Fibroblast of lung (primary cell): ENCODE results near the gene MFN2. TPM values are rescaled to one million over a fixed set of nuclear protein-coding genes. Genes with fewer than 3 reads are reported as not detected.

Source experiments
- DNase-seq, 2 donors: peaks; one replicate each; pipeline versions ENCODE4 v3.0.0 to v3.0.0-alpha.2; 2010; ENCODE audit warnings: low read depth in 2 of 2
- H2AFZ ChIP-seq: 2 replicates; pipeline ENCODE4 v1.5.1; 2012; ENCODE audit warnings: low read length, control low read depth, inconsistent platforms
- H3K27ac ChIP-seq: 2 replicates; pipeline ENCODE4 v1.5.1; 2011; ENCODE audit warnings: low read length, control low read depth; ENCODE audit not compliant: insufficient read depth
- H3K27me3 ChIP-seq: 2 replicates; pipeline ENCODE4 v1.5.1; 2011; ENCODE audit warnings: mild to moderate bottlenecking, low read length; ENCODE audit not compliant: control insufficient read depth, insufficient read depth
- H3K36me3 ChIP-seq: 2 replicates; pipeline ENCODE4 v1.5.1; 2011; ENCODE audit warnings: low read length; ENCODE audit not compliant: control insufficient read depth, insufficient read depth
- H3K4me1 ChIP-seq: 2 replicates; pipeline ENCODE4 v1.5.1; 2011; ENCODE audit warnings: low read length; ENCODE audit not compliant: control insufficient read depth, insufficient read depth; ENCODE audit errors: extremely low read depth
- H3K4me2 ChIP-seq: 2 replicates; pipeline ENCODE4 v1.5.1; 2011; ENCODE audit warnings: low read length, control low read depth; ENCODE audit not compliant: insufficient read depth; ENCODE audit errors: extremely low read depth
- H3K4me3 ChIP-seq, 4 experiments: fragments of 200-600 bp in 1 of 4; sonication (generic) in 1 of 4; replicated peaks in 1 of 4; 2 replicates each; pipeline ENCODE4 v1.5.1; 2011 to 2016; ENCODE audit warnings: low read length in 4 of 4, low read depth in 3 of 4, mild to moderate bottlenecking in 3 of 4, control low read depth in 2 of 4, inconsistent platforms in 1 of 4, mixed read lengths in 1 of 4; ENCODE audit not compliant: insufficient read depth in 1 of 4; ENCODE audit errors: control extremely low read depth in 1 of 4
- H3K79me2 ChIP-seq: 2 replicates; pipeline ENCODE4 v1.5.1; 2012; ENCODE audit warnings: mild to moderate bottlenecking, low read length, inconsistent platforms; ENCODE audit not compliant: control insufficient read depth, insufficient read depth
- H3K9ac ChIP-seq: 2 replicates; pipeline ENCODE4 v1.5.1; 2011; ENCODE audit warnings: mild to moderate bottlenecking, low read length, control low read depth; ENCODE audit not compliant: insufficient read depth
- H3K9me3 ChIP-seq: 2 replicates; pipeline ENCODE4 v1.5.1; 2012; ENCODE audit warnings: low read depth, low read length; ENCODE audit not compliant: control insufficient read depth, insufficient read depth
- H4K20me1 ChIP-seq: 2 replicates; pipeline ENCODE4 v1.5.1; 2011; ENCODE audit warnings: low read length; ENCODE audit not compliant: control insufficient read depth, insufficient read depth; ENCODE audit errors: extremely low read depth
- CTCF ChIP-seq, 2 donors: IDR thresholded peaks in 1 of 2; conservative IDR thresholded peaks in 1 of 2; 1 replicate in 1 of 2; 2 replicates in 1 of 2; pipeline ENCODE4 v1.5.1; 2011 to 2012; ENCODE audit warnings: low read length in 2 of 2, control low read depth in 1 of 2, inconsistent platforms in 1 of 2, low read depth in 1 of 2, mild to moderate bottlenecking in 1 of 2
- EZH2 ChIP-seq: IDR thresholded peaks from 2 replicates; pipeline ENCODE4 v1.5.1; 2012; ENCODE audit warnings: low read length, control low read depth, mild to moderate bottlenecking; ENCODE audit errors: missing control alignments
- polyA plus RNA-seq, 2 donors: library from polyadenylated mRNA; depleted of rRNA in 1 of 2; stranded (reverse) in 1 of 2; unstranded in 1 of 2; fragments of >200 nt; gene quantifications; 2 replicates each; pipeline ENCODE4 v1.2.1, GENCODE V29; 2011 to 2012; ENCODE audit warnings: missing spikeins in 1 of 2
- total RNA-seq: library from RNA; depleted of rRNA; stranded (reverse); fragments of >200 nt; gene quantifications from 2 replicates; pipeline ENCODE4 v1.2.1, GENCODE V29; 2014

MFN2 gene
- total and polyA plus RNA-seq, 2 donors (not counting 1 experiment from before 2014, with no cell fraction given), result 50.6 to 52.5 TPM

- Histone ChIP-seq H3K4me1 (peaks cover 6% of the 10 kb centered on the region), H3K9me3 (no peaks in the 10 kb centered on the region), H4K20me1 (no peaks in the 10 kb centered on the region), H3K4me3 (no peak overlapping the region), H3K79me2 (peaks cover 35% of the 10 kb centered on the region), H3K27ac (no peak overlapping the region), H3K9ac (no peak overlapping the region), H3K4me2 (no peak overlapping the region), H2AFZ (no peak overlapping the region), H3K36me3 (peaks cover 10% of the 10 kb centered on the region), H3K27me3 (no peaks in the 10 kb centered on the region)
- TF ChIP-seq CTCF (conservative IDR thresholded peaks at IDR 0.05 in 1 of 2, IDR thresholded peaks at IDR 0.05 in 1 of 2; ENCODE audit: low read depth in 1 of 2, low read length in 2 of 2) (no peak), EZH2 (no peak)
- DNase-seq, result no peak
These were observed 4.9 kb downstream of the MFN2 start for GRCh38 chr1:11985171-11985570.

DNA sequence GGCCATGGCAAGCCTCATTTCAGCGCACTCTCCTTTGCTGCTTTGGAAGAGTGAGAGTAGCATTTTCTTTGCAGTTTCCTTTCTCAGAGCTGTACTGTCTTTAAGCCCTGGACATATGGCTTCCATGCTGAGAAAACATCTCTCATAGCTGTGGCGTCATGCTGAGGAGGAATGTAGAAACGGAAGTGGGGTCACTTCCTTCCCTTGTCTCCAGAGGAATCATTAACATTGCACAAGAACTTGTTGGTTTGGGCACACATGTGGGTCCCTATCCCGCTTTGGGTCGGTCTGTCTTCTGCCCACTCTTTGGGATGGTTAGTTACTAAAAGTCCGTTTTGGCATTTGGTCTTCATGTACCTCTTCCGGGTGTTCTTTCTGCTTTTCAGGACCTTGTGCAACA lies 5.6 kb downstream of the MFN2 start:
- TF ChIP-seq EZH2 (no peak), CTCF (conservative IDR thresholded peaks at IDR 0.05 in 1 of 2, IDR thresholded peaks at IDR 0.05 in 1 of 2; ENCODE audit: low read depth in 1 of 2, low read length in 2 of 2) (no peak)
- H3K4me3 ChIP-seq, result no peak overlapping the region
- DNase-seq, result peak in 1 of 2 donors; percentile 6
- H2AFZ ChIP-seq, result no peak overlapping the region
- peaks cover 6% of the 10 kb centered on the region for H3K4me1 ChIP-seq
- no peaks in the 10 kb centered on the region for H3K27me3 ChIP-seq
- H3K9me3 ChIP-seq, result no peaks in the 10 kb centered on the region
- H3K9ac ChIP-seq, result no peak overlapping the region
- no peaks in the 10 kb centered on the region for H4K20me1 ChIP-seq
- peaks cover 33% of the 10 kb centered on the region for H3K79me2 ChIP-seq
- no peak overlapping the region for H3K4me2 ChIP-seq
- H3K36me3 ChIP-seq, result peaks cover 10% of the 10 kb centered on the region
- H3K27ac ChIP-seq, result no peak overlapping the region

GRCh38 chr1:11989669-11990068 lies 9.4 kb downstream of the MFN2 start:
- Histone ChIP-seq H3K4me2 (no peak overlapping the region), H3K4me3 (no peak overlapping the region), H3K79me2 (peaks cover 14% of the 10 kb centered on the region), H2AFZ (no peak overlapping the region), H3K27me3 (no peaks in the 10 kb centered on the region), H3K4me1 (no peaks in the 10 kb centered on the region), H4K20me1 (no peaks in the 10 kb centered on the region), H3K9ac (no peak overlapping the region), H3K9me3 (no peaks in the 10 kb centered on the region), H3K27ac (no peak overlapping the region), H3K36me3 (peaks cover 12% of the 10 kb centered on the region)
- no peak for DNase-seq
- TF ChIP-seq EZH2 (no peak), CTCF (conservative IDR thresholded peaks at IDR 0.05 in 1 of 2, IDR thresholded peaks at IDR 0.05 in 1 of 2; ENCODE audit: low read depth in 1 of 2, low read length in 2 of 2) (no peak)
